NCI-H524 (cell line): ENCODE results near the gene SFT2D2.

Experiments used
- DNase-seq, 2 experiments: peaks; one replicate each; lab custom pipeline; 2025; lab: John Stamatoyannopoulos, UW

The SFT2D2 gene

DNA sequence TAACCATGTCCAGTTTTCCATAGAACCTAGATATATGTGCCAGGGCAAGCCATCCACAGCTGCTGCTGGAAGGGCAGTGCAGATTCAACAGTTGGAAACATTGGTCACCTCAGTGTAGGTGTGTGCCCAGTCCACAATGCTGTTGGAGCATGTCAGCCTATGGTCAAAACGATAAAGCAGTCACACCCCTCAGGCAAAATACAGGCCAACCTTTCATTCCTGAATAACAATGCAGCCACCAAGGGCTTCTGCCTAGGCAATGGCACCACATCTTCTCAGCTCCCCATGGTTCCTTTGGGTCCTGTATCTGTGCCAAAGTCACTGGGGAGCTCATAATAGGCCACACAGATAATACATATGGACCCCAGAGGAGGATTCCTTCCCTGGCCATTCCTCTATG, 39.8 kb downstream of the SFT2D2 start:
- no peak for DNase-seq

DNA sequence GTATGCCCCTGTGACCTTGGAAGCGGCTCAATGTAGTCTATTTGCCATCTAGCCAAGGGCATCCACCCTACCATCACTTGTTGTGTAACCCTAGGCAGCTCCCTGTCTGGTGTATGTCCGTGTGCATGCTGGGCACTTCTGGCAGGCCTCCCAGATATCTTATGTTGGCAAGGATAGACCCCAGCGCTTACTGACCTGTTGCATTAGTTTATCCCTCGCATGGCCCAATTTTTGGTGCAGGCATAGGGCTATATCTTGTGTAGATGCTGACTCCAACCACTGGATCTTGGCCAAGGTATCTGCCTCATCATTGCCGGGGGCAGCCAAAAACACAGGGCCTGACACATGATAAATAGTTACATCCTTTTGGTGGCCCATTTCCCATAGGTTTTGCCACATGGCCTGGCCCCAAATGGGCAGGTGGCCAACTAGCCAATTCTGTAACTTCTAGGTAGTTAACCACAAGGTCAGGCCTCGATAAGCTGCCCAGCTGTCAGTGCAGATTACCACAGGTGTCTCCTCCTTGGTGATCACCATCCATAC, 40.9 kb downstream of the SFT2D2 start:
- DNase-seq: no peak

DNA sequence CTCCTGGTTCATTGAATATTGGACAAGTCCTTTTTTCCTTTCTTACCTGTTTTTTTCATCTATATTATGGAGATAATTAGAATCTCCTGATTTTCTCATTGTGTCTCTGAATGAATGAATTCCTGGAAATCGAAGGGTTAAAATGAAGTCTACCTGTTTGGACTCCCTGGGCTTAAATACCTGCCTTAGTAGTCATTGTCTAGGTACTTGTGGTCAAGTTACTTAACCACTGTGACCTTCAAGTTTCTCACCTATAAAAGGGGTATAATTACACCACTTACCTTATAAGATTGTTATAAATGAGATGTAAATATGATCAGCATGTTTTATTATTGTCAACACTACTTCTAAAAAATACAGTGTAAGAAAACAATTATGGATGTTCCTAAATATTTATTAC, 45.8 kb downstream of the SFT2D2 start:
- DNase-seq: no peak

DNA sequence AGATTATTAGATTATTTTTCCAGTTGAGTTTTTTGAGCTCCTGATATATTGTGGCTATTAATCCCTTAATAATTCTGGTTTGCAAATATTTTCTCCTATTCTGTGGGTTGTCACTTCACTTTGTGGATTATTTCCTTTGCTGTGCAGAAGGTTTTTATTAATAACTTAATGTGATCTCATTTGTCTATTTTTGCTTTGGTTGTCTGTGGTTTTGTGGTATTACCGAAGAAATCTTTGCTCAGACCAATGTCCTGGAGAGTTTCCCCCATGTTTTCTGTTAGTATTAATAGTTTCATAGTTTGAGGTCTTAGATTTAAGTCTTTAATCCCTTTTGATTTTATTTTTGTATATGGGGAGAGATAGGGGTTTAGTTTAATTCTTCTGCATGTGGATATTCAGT, 47.8 kb downstream of the SFT2D2 start:
- no peak for DNase-seq

DNA sequence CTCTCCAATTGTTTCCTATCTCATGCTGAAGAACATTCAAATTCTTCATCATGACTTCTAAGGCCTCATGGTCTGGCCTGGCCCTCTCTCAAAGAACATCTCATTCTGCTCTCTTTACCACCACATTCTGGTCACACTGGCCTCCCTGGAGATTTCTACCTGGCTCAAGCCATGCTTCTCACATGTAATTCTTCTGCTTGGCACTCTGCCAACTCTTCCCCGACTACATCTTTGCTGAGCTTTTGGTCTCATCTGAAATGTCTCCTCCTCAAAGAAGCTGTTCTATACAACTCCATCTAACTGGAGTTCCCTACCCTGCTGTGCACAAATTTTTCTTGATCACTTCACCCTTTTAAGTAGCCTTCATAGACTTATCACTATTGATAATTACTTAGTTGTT, 53.4 kb downstream of the SFT2D2 start:
- no peak for DNase-seq

DNA sequence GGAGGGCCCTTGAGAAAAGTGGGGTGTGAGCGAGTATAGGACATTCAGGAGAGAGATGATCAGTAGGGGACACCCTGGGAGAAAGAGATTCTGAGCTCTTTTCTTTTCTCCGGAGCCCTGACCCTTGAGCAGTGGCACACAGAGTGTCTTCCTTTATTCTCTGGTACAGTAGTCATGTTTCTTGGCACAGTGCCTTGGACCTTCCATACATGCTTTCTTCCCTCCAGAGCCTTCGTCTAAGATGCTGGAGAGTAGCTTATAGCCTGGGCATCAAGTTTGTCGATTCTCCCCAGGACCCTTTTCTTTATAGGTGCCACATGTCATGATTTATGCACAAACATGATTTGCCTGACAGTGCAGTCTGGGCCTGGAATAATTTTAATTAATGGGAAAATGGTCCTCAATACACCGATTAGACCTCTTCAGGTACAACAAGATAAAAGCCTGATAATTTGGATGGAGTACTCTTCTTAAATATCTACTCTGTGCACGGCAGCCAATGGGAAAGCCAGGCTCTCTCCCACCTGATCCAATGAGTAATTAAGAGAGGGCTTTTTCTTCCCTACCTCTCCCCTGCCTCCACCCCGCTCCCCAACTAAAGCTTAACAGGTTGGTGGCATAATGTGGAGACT, 54.6 kb downstream of the SFT2D2 start, which contains the start of gene TBX19:
Gene TBX19, plus strand, starts transcription at position 582 of the 632 bp plus-strand sequence. CDS start 214 bp downstream, outside the sequence.
- no peak for DNase-seq

DNA sequence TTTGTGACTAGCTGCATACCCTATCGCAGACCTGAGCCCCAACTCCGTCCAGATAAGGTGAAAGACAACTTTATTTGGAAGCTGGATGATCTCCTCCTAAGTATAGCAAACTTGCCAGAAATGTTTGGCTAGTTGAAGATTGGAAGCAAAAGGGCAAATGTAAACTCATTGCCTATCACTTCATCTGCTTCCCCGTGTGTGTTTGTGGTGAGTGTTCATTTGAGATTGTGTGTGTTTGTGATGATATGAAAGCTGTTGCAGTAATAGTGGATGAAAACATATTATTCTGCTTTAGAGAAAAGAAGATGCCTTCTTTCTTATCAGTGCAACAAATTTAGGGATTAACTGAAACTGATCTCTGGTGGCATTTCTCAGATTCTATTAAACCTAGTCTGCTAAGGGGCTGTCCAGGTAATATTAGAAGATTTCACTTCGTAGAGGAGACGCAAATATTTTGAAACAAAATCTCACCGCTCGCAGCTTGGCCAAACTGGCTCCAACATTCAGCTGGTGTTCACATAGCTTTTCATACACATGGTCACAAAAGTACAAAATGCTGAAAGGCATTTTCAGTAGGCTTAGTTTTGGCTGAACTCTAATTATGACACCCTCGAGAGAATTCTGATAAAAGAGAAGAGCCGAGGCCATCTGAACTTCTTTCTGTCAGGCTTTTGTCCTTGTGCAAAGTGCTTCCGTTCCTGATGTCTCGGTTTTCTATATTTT, 56.0 kb downstream of the SFT2D2 start:
- DNase-seq: no peak

DNA sequence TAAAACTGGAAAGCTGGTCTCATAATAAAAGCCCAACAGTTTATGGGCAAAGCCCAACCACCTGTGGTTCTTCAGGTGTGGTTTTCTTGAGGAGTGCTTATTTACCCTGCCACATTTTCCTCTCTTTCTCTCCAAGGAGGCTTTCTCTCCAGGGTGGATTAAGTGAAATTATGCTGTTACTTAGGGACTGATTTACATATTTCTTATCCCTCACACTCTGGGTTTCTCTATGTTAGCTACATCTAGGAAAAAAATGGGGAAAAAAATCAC, 59.7 kb downstream of the SFT2D2 start:
- DNase-seq: no peak

DNA sequence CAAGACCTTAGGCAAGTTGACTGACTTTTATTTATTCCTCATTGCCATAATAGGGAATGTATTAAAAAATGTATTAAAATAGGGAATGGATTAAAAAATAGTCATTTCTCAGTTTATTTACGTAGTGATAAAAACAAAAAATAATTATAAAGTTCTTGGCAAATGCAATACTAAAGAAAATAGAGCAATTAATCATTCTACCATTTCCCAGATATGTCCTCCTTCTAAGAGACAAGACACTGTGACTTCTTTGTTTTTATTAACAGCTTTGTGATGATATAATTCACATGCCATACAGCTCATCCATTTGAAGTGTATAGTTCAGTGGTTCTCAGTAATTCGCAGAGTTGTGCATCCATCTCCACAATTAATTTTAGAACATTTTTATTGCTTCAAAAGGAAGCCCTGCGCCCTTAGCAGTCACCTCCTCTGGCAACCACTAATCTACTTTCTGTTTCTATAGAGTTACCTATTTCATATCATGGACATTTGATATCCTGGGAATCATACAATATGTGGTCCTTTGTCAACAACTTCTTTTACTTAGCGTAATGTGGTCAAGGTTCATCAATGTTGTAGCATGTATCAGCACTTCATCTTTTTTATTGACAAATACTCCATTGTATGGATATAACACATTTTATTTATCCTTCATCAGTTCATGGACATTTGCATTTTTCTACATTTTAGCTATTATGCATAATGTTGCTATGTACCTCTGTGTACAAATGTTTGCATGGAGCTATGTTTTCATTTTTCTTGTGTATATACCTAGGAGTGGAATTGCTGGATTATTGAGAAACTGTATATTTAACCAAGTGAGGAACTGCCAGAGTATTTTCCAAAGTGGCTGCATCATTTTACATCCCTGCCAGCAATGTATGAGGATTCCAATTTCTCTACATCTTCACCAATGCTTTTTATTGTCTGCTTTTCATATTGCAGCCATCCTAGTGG, 60.4 kb downstream of the SFT2D2 start:
- no peak for DNase-seq

DNA sequence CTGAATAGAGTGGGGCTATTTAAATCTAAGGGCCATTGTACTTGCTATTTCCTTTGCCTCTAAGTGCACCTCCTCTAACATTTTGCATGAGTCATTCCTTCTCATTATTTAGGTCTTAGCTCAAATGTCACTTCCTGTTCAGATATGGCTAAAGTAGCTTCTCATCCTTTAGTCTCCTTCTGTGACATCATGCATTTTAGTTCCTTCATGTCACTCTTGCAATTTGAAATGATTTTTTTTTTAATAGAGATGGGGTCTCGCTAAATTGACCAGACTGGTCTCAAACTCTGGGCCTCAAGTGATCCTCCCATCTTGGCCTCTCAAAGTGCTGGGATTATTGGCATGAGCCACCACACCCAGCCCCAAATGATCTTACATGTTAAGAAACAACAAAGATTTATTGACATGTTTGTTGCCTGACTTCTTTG, 61.4 kb downstream of the SFT2D2 start:
- no peak for DNase-seq

DNA sequence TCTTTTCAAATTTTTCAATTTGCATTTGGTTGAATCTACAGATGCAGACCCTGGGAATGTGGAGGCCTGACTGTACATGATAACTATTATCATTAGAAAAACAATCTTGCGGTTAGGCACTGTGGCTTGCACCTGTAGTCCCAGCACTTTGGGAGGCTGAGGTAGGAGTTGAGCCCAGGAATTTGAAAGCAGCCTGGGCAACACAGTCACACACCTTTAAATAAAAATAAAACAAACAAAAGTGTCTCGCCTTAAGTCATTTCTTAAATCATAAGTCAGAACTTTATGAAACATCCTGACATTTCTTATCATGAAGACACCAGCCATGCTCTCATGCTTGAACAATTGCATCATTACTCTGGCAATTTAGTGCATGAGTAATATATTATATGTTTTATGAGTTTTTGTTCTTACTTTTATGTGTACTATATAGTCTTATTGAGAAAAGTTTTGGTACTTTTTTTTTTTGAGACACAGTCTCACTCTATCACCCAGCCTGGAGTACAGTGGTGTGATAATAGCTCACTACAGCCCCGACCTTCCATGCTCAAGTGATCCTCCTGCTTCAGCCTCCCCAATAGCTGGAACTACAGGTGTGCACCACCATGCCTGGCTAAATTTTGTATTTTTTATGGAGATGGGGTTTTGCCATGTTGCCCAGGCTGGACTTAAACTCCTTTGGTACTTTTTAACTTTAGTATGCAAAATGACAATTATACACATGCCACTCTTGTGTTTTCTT, 62.7 kb downstream of the SFT2D2 start:
- DNase-seq: no peak

DNA sequence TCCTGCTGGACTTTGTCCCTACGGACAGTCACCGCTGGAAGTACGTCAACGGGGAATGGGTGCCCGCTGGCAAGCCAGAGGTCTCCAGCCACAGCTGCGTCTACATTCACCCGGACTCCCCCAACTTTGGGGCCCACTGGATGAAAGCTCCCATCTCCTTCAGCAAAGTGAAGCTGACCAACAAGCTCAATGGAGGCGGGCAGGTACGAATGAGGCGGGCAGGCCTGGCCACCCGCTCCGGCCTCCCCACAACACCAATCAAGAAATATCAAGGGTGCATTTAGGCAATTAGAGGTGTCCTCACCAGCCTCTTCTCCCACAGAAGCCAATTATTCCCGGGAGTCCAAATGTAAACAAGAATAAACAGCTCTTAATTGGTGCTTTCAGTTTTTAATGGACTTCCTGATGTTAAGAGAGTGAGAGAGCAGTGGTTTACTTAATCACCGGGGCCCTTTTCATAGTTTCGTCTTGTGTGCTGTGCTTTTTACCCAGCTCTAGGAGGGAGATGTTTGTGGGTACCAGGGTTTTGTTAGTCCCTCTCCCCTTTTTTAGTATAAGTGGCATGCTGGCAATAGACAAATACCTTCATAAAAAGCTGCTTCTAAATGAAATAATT, 65.5 kb downstream of the SFT2D2 start:
- DNase-seq: no peak

DNA sequence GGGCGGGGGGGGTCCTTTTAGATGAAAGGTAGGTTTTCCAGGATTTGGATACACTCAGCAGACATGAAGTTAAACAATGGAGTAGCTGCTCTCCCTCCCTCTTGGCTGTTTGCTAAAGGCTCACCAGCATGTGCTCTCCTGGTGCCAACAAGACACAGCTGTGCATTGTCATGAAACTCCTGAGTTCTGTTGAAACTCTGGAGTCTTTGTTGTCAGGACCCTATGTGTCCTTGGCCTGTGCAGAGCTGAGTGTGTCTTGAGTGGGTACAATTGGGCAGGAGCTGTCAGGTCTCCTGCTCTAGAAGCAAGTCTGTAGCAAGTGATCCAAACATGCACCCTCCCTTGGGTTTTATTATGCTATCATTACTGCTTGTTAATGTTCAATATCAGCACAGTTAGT, 67.6 kb downstream of the SFT2D2 start:
- no peak for DNase-seq

DNA sequence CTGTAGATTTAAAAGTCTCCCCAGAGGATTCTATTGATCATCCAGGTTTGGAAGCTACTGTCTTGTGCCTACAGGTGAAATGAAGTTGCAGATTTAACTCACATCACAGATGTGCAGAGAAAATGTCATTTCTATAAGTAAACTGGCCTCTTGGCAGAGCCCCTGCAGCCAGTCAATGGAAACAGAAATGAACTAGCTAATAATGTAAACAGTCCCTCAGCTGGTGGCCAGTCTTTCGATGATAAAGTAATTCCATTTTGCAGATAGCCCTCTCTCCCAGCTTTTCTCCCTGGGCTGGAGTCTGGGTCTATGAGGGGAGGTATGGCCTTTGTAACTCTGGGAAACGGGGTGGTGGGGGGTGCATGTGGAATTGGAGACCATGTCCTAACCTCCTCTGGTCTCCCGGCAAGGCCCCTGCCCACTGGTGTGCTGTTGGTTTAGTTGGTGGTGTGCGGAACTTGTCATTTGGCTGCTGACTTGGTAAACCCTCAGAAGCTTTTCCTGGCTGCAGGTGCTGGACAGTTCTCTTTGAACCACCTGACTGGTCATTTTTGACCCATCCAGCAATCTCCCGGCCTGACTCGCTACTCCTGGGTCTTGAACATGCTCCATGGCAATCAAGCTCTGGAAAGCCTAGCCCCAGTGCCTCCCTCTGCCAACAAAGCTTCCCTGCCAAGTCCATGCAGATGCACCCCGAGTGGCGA, 69.8 kb downstream of the SFT2D2 start:
- DNase-seq: no peak

DNA sequence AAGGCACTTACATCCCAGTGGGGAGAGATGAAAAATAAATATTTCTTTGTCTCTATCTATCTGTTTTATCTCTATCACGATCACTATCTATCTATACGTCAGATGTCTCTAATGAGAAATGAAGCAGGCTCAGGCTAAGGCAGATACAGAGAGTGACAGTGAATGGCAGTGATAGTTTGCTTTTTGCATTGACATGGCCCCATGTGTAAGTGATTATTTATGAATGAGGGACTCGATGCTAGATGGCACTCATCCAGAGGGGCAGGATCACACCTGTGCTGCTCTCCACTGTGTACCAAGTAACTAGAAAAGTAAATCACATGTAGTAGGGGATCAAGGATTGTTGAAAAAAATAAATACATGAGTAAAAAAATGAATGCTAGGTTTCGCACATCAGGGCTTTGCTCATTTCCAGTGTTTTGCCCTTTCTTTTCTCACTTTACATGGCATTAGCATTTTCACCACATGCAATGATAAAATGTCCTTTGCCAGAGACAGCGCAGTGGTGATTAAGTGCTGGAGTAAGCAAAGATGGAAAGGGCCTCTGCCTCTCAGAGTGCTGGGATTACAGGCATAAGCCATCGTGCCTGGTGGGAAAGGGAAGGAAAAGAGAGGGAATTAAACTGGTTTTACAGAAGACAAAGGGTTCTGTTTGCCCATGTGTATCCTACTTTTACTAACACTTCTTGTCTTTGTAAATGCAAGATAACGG, 71.4 kb downstream of the SFT2D2 start:
- DNase-seq: peak in 1 of 2 experiments; percentile 7

DNA sequence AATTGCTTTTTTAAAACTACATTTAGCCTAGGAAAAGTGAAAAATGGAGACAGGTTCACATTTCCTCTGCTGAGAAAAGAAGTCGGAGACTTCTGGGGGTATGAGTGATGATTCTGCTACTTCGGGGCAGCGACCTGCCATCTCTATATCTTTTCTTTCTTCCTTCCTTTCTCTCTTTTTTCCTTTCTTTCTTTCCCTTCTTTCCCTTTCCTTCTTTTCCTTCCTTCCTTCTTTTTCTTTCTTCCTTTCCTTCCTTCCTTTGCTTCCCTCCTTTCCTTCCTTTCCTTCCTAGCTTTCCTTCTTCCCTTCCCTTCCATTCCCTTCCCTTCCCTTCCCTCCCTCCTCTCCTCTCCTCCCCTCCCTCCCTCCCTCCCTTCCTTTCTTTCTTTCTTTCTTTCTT, 72.6 kb downstream of the SFT2D2 start:
- DNase-seq: no peak

DNA sequence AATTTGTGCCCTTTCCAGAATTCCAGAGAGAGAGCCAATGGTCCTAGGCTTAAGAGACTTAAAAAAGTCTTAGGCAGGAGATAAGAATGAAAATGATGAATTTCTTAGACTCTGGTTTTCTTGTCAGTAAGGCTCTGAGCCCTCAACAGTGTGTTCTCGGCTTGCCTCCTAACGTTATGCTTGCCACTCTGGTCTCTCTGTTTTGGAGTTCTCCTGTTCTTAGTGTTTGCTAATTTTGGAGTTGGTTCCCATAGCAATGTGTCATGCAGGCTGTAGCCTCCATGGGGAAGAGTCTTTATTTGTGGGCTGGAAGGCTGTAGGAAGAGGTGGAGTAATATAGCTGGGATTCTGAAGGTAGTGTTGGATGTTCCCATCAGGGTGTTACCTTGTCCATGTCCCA, 74.8 kb downstream of the SFT2D2 start:
- DNase-seq: no peak

DNA sequence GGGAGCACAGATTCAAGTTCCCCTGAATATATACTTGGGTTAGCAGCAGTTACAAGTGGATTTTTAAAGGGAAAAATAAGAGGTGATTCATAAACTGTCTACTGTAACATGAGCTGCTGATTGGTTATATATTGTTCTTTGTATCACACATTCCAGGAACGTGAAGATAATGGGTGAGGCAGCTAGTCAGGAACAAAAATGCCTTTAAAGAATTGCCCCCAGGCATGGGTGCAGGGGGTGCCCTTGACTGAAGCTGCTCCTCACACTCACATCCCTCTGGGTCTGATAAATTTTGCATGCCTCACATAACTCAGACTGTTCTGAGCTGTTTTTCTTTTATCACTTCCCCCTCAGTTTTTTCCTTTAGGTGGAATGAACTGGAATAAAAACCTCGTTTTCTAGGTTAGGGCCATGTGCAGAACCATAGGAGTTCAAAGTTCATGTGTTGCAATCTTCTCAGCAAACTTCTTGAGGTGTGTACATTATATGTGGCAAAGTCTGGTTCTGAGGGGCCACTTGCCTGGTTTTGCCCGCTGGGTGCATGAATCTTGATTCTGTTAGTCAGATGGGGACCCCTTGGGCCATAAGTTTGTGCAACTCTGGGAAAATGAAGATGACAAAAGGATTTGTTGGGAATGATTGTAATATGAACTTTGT, 76.0 kb downstream of the SFT2D2 start:
- DNase-seq: no peak
